GM20000 (cell line): ENCODE measurements around the gene NBDY.
"Not testable (repeated sequence)": the region's sequence is repeated elsewhere in the genome, so short reads cannot be mapped to it uniquely, and the experiment has no call there.

Experiments
- DNase-seq: peaks from one replicate; pipeline ENCODE4 v3.0.0; 2012; ENCODE audit warnings: low spot score
- CTCF ChIP-seq: IDR thresholded peaks from 2 replicates; pipeline ENCODE4 v1.5.1; 2012; ENCODE audit warnings: mild to moderate bottlenecking, control low read depth; ENCODE audit errors: extremely low read depth, missing control alignments

The NBDY gene

DNA sequence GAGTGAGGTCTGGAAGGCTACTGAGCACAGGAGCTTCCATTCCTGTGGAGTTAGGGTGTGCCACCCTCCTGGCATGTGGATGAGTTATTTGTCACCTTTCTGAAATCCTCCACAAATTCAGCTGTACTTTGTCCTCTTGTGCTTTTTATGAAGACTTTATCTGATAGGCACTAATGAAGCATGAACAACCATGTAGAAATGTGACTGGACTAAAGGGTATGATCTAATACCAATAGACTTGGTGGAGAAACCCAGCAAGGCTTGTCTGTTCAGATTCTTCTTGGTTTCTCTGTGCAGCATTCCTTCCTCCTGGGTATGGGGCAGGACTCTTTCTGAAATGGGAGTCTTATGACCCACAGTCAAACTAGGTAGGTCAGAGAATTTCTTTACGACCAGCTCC lies 9.6 kb downstream of the NBDY start:
- TF ChIP-seq CTCF: no peak
- DNase-seq: no peak

- TF ChIP-seq CTCF: no peak
- DNase-seq: no peak
These were observed 16.0 kb downstream of the NBDY start for GRCh38 chrX:56744996-56745395.

- DNase-seq: no peak
- TF ChIP-seq CTCF: no peak
These were observed 18.0 kb downstream of the NBDY start for GRCh38 chrX:56746996-56747395.

GRCh38 chrX:56751071-56751470 lies 22.0 kb downstream of the NBDY start:
- no peak for DNase-seq
- TF ChIP-seq CTCF: no peak

DNA sequence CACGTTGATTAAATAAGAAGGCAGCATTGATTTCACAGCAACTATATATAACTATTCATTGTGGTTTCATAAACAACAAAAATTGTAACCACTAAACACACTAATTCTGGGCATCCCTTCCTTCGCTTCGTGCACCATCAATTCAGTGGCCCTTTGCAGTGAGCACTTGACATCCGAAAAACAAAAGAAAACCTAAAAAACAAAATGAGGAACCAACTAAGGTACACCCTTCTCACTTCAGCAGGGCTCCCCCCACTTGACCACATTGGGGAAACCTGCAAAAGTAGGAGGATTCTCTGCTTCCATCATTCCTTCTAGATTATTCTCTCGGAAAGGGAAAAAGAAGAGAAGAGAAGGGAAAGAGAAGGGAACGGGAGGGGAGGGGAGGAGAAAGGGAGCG lies 28.3 kb downstream of the NBDY start:
- DNase-seq: no peak
- no peak for TF ChIP-seq CTCF

DNA sequence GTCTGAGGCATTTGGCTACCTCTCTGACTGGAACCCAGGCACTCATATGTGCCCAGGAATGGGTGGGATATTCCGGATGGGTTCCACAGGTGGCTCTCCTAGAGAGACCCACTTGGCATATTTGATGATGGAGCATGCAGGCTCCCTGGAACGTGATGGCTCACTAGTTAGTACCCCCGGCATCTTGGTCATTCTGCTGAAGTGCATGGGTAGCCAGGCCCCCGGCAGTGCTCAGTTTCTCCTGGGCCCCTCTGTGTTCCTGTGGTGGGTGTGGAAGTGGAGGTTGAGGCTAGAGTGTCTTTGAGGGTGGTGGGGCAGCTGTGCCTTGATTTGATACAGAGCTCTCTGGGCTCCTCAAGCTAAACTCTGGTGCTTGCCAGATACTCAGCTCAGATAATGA lies 29.4 kb downstream of the NBDY start:
- no peak for DNase-seq
- no peak for TF ChIP-seq CTCF

DNA sequence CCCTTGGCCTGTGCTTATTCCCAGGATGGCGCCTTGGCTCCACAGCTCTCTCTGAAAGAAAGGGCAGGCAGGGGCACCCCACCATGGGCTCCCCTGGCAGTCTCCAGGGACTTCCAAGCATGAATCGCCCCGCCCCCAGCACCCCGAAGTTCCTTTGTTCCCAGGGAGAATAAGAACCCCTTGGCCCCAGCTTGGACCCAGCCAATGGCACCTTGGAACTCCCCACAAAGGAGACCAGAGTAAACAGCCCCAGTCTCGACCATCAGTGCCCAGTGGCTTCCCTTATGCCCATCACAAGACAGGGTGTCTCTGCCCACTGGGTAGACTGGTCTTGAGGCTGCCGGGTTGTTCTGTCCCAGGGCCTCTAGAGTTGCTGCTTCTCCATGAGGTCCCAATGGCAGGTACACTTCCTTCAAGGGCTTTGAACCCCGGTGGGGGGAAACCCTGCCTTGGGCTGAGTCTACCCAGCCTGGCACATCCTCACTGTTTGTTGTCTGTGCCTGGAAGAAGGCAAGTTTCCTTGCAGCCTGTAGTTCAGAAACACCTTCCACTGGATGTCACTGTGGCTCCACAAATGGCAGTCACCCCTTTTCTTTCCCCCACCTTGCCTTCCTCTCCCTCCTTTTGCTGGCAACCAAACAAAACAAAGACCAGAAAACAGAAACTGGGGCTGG lies 30.8 kb downstream of the NBDY start:
- no peak for TF ChIP-seq CTCF
- no peak for DNase-seq

GRCh38 chrX:56760410-56761124 lies 31.5 kb downstream of the NBDY start:
- DNase-seq: not testable (repeated sequence)
